ENCODE data around the gene SLC16A11.

Gene SLC16A11

DNA sequence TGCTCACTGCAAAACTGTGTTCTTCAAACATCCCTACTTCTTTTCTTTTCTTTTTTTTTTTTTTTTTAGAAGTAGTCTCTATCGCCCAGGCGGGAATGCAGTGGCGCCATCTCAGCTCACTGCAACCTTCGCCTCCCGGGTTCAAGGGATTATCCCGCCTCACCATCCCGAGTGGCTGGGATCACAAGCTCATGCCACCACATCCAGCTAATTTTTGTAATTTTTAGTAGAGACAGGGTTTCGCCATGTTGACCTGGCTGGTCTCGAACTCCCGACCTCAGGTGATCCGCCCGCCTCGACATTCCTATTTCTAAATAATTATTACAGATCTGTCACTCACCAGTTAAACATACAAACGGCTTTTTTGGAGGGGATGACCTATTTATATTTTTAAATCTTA is 32.5 kb downstream of the SLC16A11 start:
- TF ChIP-seq, protein P1, sequence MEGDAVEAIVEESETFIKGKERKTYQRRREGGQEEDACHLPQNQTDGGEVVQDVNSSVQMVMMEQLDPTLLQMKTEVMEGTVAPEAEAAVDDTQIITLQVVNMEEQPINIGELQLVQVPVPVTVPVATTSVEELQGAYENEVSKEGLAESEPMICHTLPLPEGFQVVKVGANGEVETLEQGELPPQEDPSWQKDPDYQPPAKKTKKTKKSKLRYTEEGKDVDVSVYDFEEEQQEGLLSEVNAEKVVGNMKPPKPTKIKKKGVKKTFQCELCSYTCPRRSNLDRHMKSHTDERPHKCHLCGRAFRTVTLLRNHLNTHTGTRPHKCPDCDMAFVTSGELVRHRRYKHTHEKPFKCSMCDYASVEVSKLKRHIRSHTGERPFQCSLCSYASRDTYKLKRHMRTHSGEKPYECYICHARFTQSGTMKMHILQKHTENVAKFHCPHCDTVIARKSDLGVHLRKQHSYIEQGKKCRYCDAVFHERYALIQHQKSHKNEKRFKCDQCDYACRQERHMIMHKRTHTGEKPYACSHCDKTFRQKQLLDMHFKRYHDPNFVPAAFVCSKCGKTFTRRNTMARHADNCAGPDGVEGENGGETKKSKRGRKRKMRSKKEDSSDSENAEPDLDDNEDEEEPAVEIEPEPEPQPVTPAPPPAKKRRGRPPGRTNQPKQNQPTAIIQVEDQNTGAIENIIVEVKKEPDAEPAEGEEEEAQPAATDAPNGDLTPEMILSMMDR (IDR thresholded peaks at IDR 0.05; ENCODE audit: low read depth, low read length), result no peak
- no peak for DNase-seq (ENCODE audit: extremely low read depth, low read depth)

DNA sequence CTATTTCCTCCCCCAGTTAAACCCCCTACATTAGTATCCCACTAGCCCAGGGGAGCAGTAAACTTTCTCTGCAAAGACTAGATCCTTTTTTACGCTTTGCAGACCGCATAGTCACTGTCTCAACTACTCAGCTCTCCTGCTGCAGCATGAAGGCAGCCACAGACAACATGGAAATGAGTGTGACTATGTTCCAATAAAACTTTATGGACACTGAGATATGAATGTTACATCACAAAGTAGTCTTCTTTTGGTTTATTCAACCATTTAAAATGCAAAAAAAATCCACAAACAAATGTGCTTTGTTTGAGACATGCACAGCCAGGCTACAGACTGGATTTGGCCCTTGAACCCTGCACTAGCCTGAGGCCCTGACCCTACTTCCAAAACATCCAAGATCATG is 33.4 kb downstream of the SLC16A11 start:
- DNase-seq (ENCODE audit: extremely low read depth, low read depth), result no peak
- TF ChIP-seq, protein P1 (IDR thresholded peaks at IDR 0.05; ENCODE audit: low read depth, low read length), result no peak

DNA sequence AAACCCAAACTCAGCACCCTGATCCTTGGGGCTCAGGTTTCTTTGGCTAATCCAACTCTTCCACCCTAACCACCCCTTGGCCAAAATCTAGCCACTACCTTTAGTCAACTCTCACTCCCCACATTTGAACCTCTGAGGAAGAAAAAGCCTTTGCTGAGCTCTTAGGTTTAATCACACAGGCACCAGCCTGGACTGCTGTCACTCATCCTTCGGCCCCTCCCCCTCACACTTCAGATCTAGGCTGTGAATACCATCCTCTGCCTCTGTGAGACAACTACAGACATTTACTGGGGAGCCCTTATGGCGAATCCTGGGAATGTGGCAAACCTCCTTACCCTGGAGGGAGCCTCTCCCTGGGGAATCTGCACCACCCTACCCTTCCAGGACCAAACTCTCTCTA is 36.7 kb downstream of the SLC16A11 start:
- DNase-seq (ENCODE audit: extremely low read depth, low read depth), result no peak
- TF ChIP-seq, protein P1 (IDR thresholded peaks at IDR 0.05; ENCODE audit: low read depth, low read length), result no peak

DNA sequence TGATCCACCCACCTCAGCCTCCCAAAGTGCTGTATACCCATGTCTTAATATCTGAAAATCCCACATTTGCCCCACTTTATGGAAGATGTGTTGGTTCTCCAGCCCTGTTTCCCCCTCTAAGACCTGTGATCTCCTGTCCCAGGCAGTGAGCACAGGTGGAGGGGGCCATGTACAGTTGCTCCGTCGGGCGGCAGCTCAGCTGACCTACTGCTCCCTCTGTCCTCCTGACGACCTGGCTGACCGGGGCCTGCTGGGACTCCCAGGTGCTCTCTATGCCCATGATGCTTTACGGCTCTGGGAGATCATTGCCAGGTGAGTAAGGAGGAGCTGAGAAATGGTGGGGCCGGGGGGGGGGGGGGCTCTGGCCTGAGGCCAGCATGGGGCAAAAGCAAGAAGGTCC is 38.2 kb downstream of the SLC16A11 start:
- TF ChIP-seq, protein P1 (IDR thresholded peaks at IDR 0.05; ENCODE audit: low read depth, low read length), result no peak

DNA sequence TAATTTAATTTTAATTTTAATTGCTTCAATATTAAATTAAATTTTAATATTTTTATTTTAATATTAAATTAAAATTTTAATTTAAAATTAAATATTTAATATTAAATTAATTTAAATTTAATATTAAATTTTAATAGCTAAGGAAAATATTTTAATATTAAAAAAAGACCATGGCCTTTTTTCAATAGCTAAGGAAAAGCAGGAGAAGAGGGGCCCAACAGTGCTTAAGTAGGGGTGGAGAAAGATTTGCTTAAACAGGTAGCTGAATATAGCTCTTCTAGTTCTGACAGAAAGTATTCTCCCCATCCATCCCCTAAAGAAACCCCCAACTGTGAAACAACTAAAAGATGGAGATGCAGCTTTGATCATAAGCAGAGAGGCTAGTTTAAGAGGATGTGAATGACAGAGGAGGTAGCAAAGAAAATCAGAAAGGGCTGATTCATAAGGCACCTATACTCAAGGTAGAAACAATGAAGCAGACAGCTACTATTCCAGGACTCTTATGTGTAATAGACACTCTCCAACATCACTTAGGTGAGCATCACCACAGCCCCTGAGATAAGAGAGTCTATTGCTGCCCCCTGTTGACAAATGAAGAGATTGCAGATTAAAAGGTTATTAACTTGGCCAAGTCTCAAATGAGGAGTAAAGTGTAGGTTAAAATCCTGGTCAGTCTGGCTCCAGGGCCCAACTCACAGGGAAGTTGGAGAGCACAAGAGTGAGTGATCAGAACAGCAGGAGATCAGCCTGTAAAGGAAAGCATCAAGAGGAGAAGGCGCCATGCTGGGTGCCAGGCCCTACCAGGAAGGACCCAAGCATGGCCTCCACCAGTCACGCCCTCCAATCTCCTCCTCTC is 39.3 kb downstream of the SLC16A11 start:
- TF ChIP-seq, protein P1 (IDR thresholded peaks at IDR 0.05; ENCODE audit: low read depth, low read length), result peak; percentile 63
- DNase-seq (ENCODE audit: extremely low read depth, low read depth), result no peak

More for the DNA sequence above, 38.2 kb downstream of the SLC16A11 start:
- no peak for DNase-seq (ENCODE audit: extremely low read depth, low read depth)

DNA sequence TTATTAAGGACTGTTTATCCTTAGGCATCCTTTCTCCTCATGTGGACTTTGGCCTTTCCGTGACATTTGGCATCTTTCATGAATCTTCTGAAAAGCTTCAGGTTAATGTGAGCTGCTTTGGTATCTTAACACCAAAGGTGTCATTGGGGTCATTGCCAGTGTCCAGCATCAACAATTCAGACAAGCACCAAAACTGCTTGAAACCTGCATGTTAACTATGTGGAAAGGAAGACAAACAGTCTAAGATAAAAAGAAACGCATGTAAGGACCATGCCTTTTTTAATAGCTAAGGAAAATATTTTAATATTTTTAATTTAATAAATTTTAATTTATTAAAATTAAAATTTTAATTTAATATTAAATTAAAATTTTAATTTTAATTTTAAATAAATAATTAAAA is 40.1 kb downstream of the SLC16A11 start:
- TF ChIP-seq, protein P1 (IDR thresholded peaks at IDR 0.05; ENCODE audit: low read depth, low read length), result no peak
- no peak for DNase-seq (ENCODE audit: extremely low read depth, low read depth)

DNA sequence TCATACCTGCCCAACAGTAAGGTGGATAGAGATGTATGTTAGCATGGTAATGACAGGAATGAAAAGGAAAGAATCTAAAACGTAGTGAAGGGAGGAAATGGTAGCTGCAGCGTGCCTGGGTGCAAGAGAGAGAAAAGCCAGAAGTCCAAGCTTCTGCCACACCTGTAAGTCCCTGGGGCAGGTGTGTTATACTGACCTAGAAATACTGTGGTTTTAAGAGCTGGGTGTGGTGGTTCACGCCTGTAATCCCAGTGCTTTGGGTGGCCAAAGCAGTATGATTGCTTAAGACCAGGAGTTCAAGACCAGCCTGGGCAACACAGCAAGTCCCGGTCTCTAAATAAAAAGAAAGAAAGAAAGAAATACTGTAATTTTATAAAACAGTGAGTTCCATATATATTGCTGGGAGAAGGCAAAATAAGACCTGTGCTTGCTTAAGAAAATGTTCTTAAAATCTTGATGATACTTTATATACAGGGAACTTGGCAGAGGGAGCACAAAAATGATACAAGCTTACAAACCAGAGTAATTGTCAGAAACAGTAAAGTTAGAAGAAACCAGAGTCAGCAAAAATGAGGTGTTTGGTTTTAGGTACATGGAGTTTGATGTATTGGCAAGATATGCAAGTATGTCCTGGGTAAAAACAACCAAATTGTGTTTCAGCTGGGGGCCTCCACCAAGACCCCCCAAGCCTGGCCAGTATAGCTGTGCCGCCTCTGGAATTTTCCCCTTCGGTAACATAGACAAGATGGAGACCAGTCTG is 41.4 kb downstream of the SLC16A11 start:
- no peak for DNase-seq (ENCODE audit: extremely low read depth, low read depth)
- TF ChIP-seq, protein P1 (IDR thresholded peaks at IDR 0.05; ENCODE audit: low read depth, low read length), result no peak
